Measurements from ENCODE around the gene C16orf54. TPM values are rescaled to one million over a fixed set of nuclear protein-coding genes. Genes with fewer than 3 reads are reported as not detected.
"Not testable (repeated sequence)": the region's sequence is repeated elsewhere in the genome, so short reads cannot be mapped to it uniquely, and the experiment has no call there.

C16orf54 gene
- total RNA-seq, 1 experiment from 2014 or later: 0.15 TPM

GRCh38 chr16:29708917-29709600 lies 36.7 kb downstream of the C16orf54 start:
- Histone ChIP-seq H3K4me2 (ENCODE audit: low read length) (no peak overlapping the region), H3K4me3 (replicated peaks in 1 of 2; ENCODE audit: low read depth in 1 of 2, low read length in 2 of 2) (no peak overlapping the region), H3K9me3 (ENCODE audit: control insufficient read depth in 1 of 2, insufficient read depth in 1 of 2, low read depth in 1 of 2, low read length in 2 of 2) (no peaks in the 10 kb centered on the region), H4K20me1 (ENCODE audit: insufficient read depth) (no peaks in the 10 kb centered on the region), H2AFZ (ENCODE audit: low read depth, low read length, poor library complexity, severe bottlenecking) (no peak overlapping the region), H3K9ac (ENCODE audit: low read length) (no peak overlapping the region), H3K27ac (ENCODE audit: low read depth, low read length) (no peak overlapping the region), H3K36me3 (ENCODE audit: control insufficient read depth in 1 of 2, insufficient read depth in 2 of 2, low read length in 2 of 2) (no peaks in the 10 kb centered on the region), H3K27me3 (ENCODE audit: insufficient read depth, low read length) (no peaks in the 10 kb centered on the region), H3K4me1 (ENCODE audit: control insufficient read depth in 1 of 2, insufficient read depth in 2 of 2, low read length in 2 of 2) (peaks cover 5 to 11% of the 10 kb centered on the region in 2 experiments; a peak in 3 of 4 replicates), H3K9me2 (ENCODE audit: insufficient read depth) (no peaks in the 10 kb centered on the region), H3K79me2 (ENCODE audit: insufficient read depth, low read length) (no peaks in the 10 kb centered on the region)
- ChIA-PET RAD21 (ENCODE audit: low non-redundant PET in 1 of 2, low total read pairs in 2 of 2, uncharacterized antibody in 2 of 2, unreplicated experiment in 2 of 2) (no interaction called here), CTCF (interaction anchor here (1.9 kb wide), 1 partner anchor 8 kb away, joined by 13 read pairs; no protein-coding TSS in a partner anchor), POLR2A (no interaction called here)
- intact Hi-C loops (cut with micrococcal nuclease): no loop called here
- BruUV-seq (replicated peaks): no TSS peak
- TF ChIP-seq FOSL1 (IDR thresholded peaks at IDR 0.05; ENCODE audit: low read depth) (no peak), EZH2 (IDR thresholded peaks at IDR 0.05) (no peak)
- no peak for DNase-seq (ENCODE audit: low read depth, low spot score)
- no peak for ATAC-seq

- RAD21 ChIA-PET (ENCODE audit: low non-redundant PET in 1 of 2, low total read pairs in 2 of 2, uncharacterized antibody in 2 of 2, unreplicated experiment in 2 of 2); H3K79me2 ChIP-seq (ENCODE audit: insufficient read depth, low read length); H3K36me3 ChIP-seq (ENCODE audit: control insufficient read depth in 1 of 2, insufficient read depth in 2 of 2, low read length in 2 of 2); H3K27me3 ChIP-seq (ENCODE audit: insufficient read depth, low read length); H3K4me2 ChIP-seq (ENCODE audit: low read length); H3K4me3 ChIP-seq (replicated peaks in 1 of 2; ENCODE audit: low read depth in 1 of 2, low read length in 2 of 2); BruUV-seq (replicated peaks); DNase-seq (ENCODE audit: low read depth, low spot score); H3K9me3 ChIP-seq (ENCODE audit: control insufficient read depth in 1 of 2, insufficient read depth in 1 of 2, low read depth in 1 of 2, low read length in 2 of 2); H2AFZ ChIP-seq (ENCODE audit: low read depth, low read length, poor library complexity, severe bottlenecking); H4K20me1 ChIP-seq (ENCODE audit: insufficient read depth); H3K27ac ChIP-seq (ENCODE audit: low read depth, low read length); H3K9ac ChIP-seq (ENCODE audit: low read length); ATAC-seq; H3K9me2 ChIP-seq (ENCODE audit: insufficient read depth); POLR2A ChIA-PET; intact Hi-C loops (cut with micrococcal nuclease): not testable (repeated sequence)
- CTCF ChIA-PET: interaction anchor here (0.7 kb wide), 1 partner anchor 1745 kb away, joined by 3 read pairs; no protein-coding TSS in a partner anchor
- peaks cover 5 to 11% of the 10 kb centered on the region in 2 experiments; a peak in 3 of 4 replicates for H3K4me1 ChIP-seq (ENCODE audit: control insufficient read depth in 1 of 2, insufficient read depth in 2 of 2, low read length in 2 of 2)
These were observed 38.6 kb downstream of the C16orf54 start for GRCh38 chr16:29707160-29707559.
